Tibial nerve (tissue), 4 donors: ENCODE measurements around the gene RAB39A. TPM values are rescaled to one million over a fixed set of nuclear protein-coding genes. Genes with fewer than 3 reads are reported as not detected.
A peak's percentile ranks its signal among the peaks of the same experiment; 100 is the strongest.
"Not testable (repeated sequence)": the region's sequence is repeated elsewhere in the genome, so short reads cannot be mapped to it uniquely, and the experiment has no call there.

Experiments used
- DNase-seq, 2 donors: peaks; one replicate each; pipeline ENCODE4 v3.0.0-alpha.2; 2019; ENCODE audit warnings: low spot score in 2 of 2
- H3K27ac ChIP-seq, 4 donors: fragments of 200-600 bp; sonication (generic) in 3 of 4; one replicate each; pipeline ENCODE4 v1.5.1; 2017 to 2019; ENCODE audit warnings: mild to moderate bottlenecking in 1 of 4
- H3K27me3 ChIP-seq, 2 donors: fragments of 200-600 bp; sonication (generic) in 1 of 2; one replicate each; pipeline versions ENCODE4 v1.5.1 to v1.6.0; 2017 to 2019
- H3K36me3 ChIP-seq, 3 donors: fragments of 200-600 bp; sonication (generic); one replicate each; pipeline ENCODE4 v1.5.1; 2018 to 2019
- H3K4me1 ChIP-seq, 4 donors: fragments of 200-600 bp; sonication (generic) in 3 of 4; one replicate each; pipeline ENCODE4 v1.5.1; 2017 to 2019
- H3K4me3 ChIP-seq, 4 donors: fragments of 200-600 bp; sonication (generic) in 3 of 4; one replicate each; pipeline ENCODE4 v1.5.1; 2017 to 2019; ENCODE audit warnings: mild to moderate bottlenecking in 1 of 4, moderate library complexity in 1 of 4
- H3K9me3 ChIP-seq, 4 donors: fragments of 200-600 bp; sonication (generic) in 3 of 4; one replicate each; pipeline ENCODE4 v1.5.1; 2017 to 2019
- CTCF ChIP-seq, 5 experiments: fragments of 200-600 bp in 3 of 5; fragments of 450-650 bp in 2 of 5; sonication (generic) in 3 of 5; IDR thresholded peaks; one replicate each; pipeline ENCODE4 v1.5.1; 2016 to 2019; ENCODE audit warnings: antibody characterized with exemption in 5 of 5, mild to moderate bottlenecking in 3 of 5, moderate library complexity in 2 of 5
- EP300 ChIP-seq, 2 donors: sonication (generic); formaldehyde crosslinking; IDR thresholded peaks; one replicate each; pipeline ENCODE4 v1.6.1; 2017; ENCODE audit warnings: antibody characterized with exemption in 2 of 2, mild to moderate bottlenecking in 1 of 2
- POLR2A ChIP-seq, 2 donors: fragments of 450-650 bp; IDR thresholded peaks; one replicate each; pipeline ENCODE4 v1.6.1; 2017; ENCODE audit warnings: antibody characterized with exemption in 2 of 2, mild to moderate bottlenecking in 2 of 2, moderate library complexity in 2 of 2
- WGBS, 2 donors: methylation state at CpG; one replicate each; pipeline ENCODE4 v1.1.5; 2018; 5-methylcytosine and 5-hydroxymethylcytosine counted together
- total RNA-seq, 4 donors: library from RNA; depleted of rRNA; stranded (reverse); fragments of >200 nt; gene quantifications; one replicate each; pipeline ENCODE4 v1.1.0, GENCODE V29; 2016

RAB39A gene
- total RNA-seq, 4 donors from 2014 or later, result 0.63 to 2.4 (median 1.5) TPM; not detected in 1

GRCh38 chr11:107915229-107915628, 13.0 kb upstream of the RAB39A start:
- H3K4me1 ChIP-seq, result no peaks in the 10 kb centered on the region
- DNase-seq, result no peak
- no peaks in the 10 kb centered on the region for H3K36me3 ChIP-seq
- H3K4me3 ChIP-seq, result no peak overlapping the region
- H3K9me3 ChIP-seq, result no peaks in the 10 kb centered on the region
- H3K27ac ChIP-seq, result no peak overlapping the region
- no peaks in the 10 kb centered on the region for H3K27me3 ChIP-seq
- TF ChIP-seq EP300 (IDR thresholded peaks at IDR 0.05) (no peak), CTCF (IDR thresholded peaks at IDR 0.05) (no peak)
- WGBS, 2 donors, result 96 to 97% methylated on average over 4 to 5 of the region's 5 CpGs

DNA sequence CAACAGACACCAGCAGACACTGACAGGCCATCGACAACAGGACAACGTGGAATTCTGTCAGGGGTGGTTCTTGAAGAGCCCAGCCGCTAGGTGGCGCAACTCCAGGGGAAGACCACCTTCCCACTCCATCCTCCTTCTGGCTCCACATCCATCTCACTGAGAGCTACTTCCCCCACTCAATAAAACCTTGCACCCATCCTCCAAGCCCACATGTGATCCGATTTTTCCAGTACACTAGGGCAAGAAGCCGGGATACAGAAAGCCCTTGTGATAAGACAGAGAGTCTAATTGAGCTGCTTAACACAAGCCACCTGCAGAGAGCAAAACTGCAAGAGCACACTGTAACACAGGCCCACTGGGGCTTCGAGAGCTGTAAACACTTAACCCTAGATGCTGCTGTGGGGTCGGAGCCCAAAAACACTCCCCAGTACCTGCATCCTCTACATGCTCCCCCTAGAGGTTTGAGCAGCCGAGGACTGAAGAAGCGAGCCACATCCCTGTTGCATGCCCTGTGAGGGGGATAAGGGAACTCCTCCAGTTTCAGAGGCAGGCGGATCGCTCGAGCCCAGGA, 11.5 kb upstream of the RAB39A start:
- TF ChIP-seq POLR2A (IDR thresholded peaks at IDR 0.05) (no peak), CTCF (IDR thresholded peaks at IDR 0.05) (peak in 3 of 5 experiments; percentile 22 to 36 (median 23)), EP300 (IDR thresholded peaks at IDR 0.05) (no peak)
- no peaks in the 10 kb centered on the region for H3K36me3 ChIP-seq
- H3K4me1 ChIP-seq, result no peaks in the 10 kb centered on the region
- no peak overlapping the region for H3K4me3 ChIP-seq
- 29 to 44% methylated on average over 11 to 13 of the region's 13 CpGs for WGBS, 2 donors
- H3K27ac ChIP-seq, result no peak overlapping the region
- H3K9me3 ChIP-seq, result no peaks in the 10 kb centered on the region
- no peak for DNase-seq
- H3K27me3 ChIP-seq, result no peaks in the 10 kb centered on the region

GRCh38 chr11:107921997-107922396, 6.3 kb upstream of the RAB39A start:
- peaks cover 0 to 5% of the 10 kb centered on the region in 2 donors for H3K27me3 ChIP-seq
- H3K27ac ChIP-seq, result no peak overlapping the region
- TF ChIP-seq POLR2A (IDR thresholded peaks at IDR 0.05) (no peak), CTCF (IDR thresholded peaks at IDR 0.05) (no peak), EP300 (IDR thresholded peaks at IDR 0.05) (no peak)
- no peak for DNase-seq
- no peaks in the 10 kb centered on the region for H3K4me1 ChIP-seq
- 84 to 88% methylated on average over 1 of the region's 1 CpG for WGBS, 2 donors
- H3K36me3 ChIP-seq, result no peaks in the 10 kb centered on the region
- H3K9me3 ChIP-seq, result no peaks in the 10 kb centered on the region
- H3K4me3 ChIP-seq, result no peak overlapping the region

GRCh38 chr11:107923519-107923918, 4.7 kb upstream of the RAB39A start:
- 33 to 59% methylated on average over 1 of the region's 1 CpG for WGBS, 2 donors
- H3K4me3 ChIP-seq, DNase-seq, H3K27ac ChIP-seq, H3K9me3 ChIP-seq, H3K36me3 ChIP-seq, H3K4me1 ChIP-seq: not testable (repeated sequence)
- peaks cover 0 to 16% of the 10 kb centered on the region in 2 donors for H3K27me3 ChIP-seq

GRCh38 chr11:107924306-107924705, 3.9 kb upstream of the RAB39A start:
- H3K4me3 ChIP-seq, result no peak overlapping the region
- WGBS, 2 donors, result 78 to 82% methylated on average over 2 of the region's 2 CpGs
- no peaks in the 10 kb centered on the region for H3K9me3 ChIP-seq
- DNase-seq, result no peak
- no peak overlapping the region for H3K27ac ChIP-seq
- TF ChIP-seq EP300 (IDR thresholded peaks at IDR 0.05), result no peak
- TF ChIP-seq CTCF (IDR thresholded peaks at IDR 0.05), result no peak
- TF ChIP-seq POLR2A (IDR thresholded peaks at IDR 0.05), result no peak
- peaks cover 0 to 14% (median 4%) of the 10 kb centered on the region in 4 donors for H3K4me1 ChIP-seq
- H3K36me3 ChIP-seq, result no peaks in the 10 kb centered on the region
- H3K27me3 ChIP-seq, result peaks cover 0 to 24% of the 10 kb centered on the region in 2 donors

GRCh38 chr11:107927559-107927958, 689 bp upstream of the RAB39A start:
- 86 to 93% methylated on average over 5 of the region's 5 CpGs for WGBS, 2 donors
- TF ChIP-seq POLR2A (IDR thresholded peaks at IDR 0.05) (no peak), CTCF (IDR thresholded peaks at IDR 0.05) (no peak), EP300 (IDR thresholded peaks at IDR 0.05) (no peak)
- peaks cover 0 to 22% (median 4%) of the 10 kb centered on the region in 4 donors for H3K4me1 ChIP-seq
- no peak for DNase-seq
- H3K36me3 ChIP-seq, result no peaks in the 10 kb centered on the region
- no peaks in the 10 kb centered on the region for H3K9me3 ChIP-seq
- H3K4me3 ChIP-seq, result peak overlapping the region in 2 of 4 donors; percentile 58
- H3K27me3 ChIP-seq, result peaks cover 0 to 24% of the 10 kb centered on the region in 2 donors
- no peak overlapping the region for H3K27ac ChIP-seq
